ENCODE measurements around the gene TMEM40.

TMEM40 gene

GRCh38 chr3:12709334-12709733, 49.7 kb downstream of the TMEM40 start:
- Histone ChIP-seq H3K9me3 (ENCODE audit: insufficient read depth, low read length, severe bottlenecking) (no peaks in the 10 kb centered on the region), H3K27me3 (ENCODE audit: insufficient read depth, low read length, poor library complexity) (peaks cover 5% of the 10 kb centered on the region), H3K4me3 (ENCODE audit: low read depth in 1 of 2, low read length in 2 of 2) (no peak overlapping the region), H2AFZ (ENCODE audit: low read depth, low read length) (no peak overlapping the region), H4K20me1 (ENCODE audit: insufficient read depth, low read length) (no peaks in the 10 kb centered on the region), H3K4me2 (ENCODE audit: insufficient read depth, low read length) (no peak overlapping the region), H3K79me2 (ENCODE audit: insufficient read depth, low read length) (no peaks in the 10 kb centered on the region), H3K9ac (ENCODE audit: low read depth, low read length) (no peak overlapping the region), H3K4me1 (ENCODE audit: insufficient read depth, low read length) (no peaks in the 10 kb centered on the region), H3K27ac (ENCODE audit: low read length) (no peak overlapping the region), H3K36me3 (ENCODE audit: insufficient read depth, low read length) (no peaks in the 10 kb centered on the region)
- no peak for ATAC-seq (ENCODE audit: insufficient read depth, low read depth)
- no peak for TF ChIP-seq EZH2 (IDR thresholded peaks at IDR 0.05; ENCODE audit: borderline replicate concordance, low read depth, low read length, severe bottlenecking)
- TF ChIP-seq CTCF (IDR thresholded peaks at IDR 0.05; ENCODE audit: borderline replicate concordance, extremely low read depth, low read length, poor library complexity, severe bottlenecking), result no peak
- no peak for DNase-seq

GRCh38 chr3:12708584-12709192, 50.4 kb downstream of the TMEM40 start:
- no peak overlapping the region for H3K4me2 ChIP-seq (ENCODE audit: insufficient read depth, low read length)
- no peaks in the 10 kb centered on the region for H3K4me1 ChIP-seq (ENCODE audit: insufficient read depth, low read length)
- no peaks in the 10 kb centered on the region for H3K9me3 ChIP-seq (ENCODE audit: insufficient read depth, low read length, severe bottlenecking)
- peaks cover 5% of the 10 kb centered on the region for H3K27me3 ChIP-seq (ENCODE audit: insufficient read depth, low read length, poor library complexity)
- H3K27ac ChIP-seq (ENCODE audit: low read length), result no peak overlapping the region
- TF ChIP-seq EZH2 (IDR thresholded peaks at IDR 0.05; ENCODE audit: borderline replicate concordance, low read depth, low read length, severe bottlenecking) (no peak), CTCF (IDR thresholded peaks at IDR 0.05; ENCODE audit: borderline replicate concordance, extremely low read depth, low read length, poor library complexity, severe bottlenecking) (no peak)
- no peak overlapping the region for H2AFZ ChIP-seq (ENCODE audit: low read depth, low read length)
- H3K4me3 ChIP-seq (ENCODE audit: low read depth in 1 of 2, low read length in 2 of 2), result no peak overlapping the region
- DNase-seq, result no peak
- H3K79me2 ChIP-seq (ENCODE audit: insufficient read depth, low read length), result no peaks in the 10 kb centered on the region
- no peak overlapping the region for H3K9ac ChIP-seq (ENCODE audit: low read depth, low read length)
- H3K36me3 ChIP-seq (ENCODE audit: insufficient read depth, low read length), result no peaks in the 10 kb centered on the region
- no peak for ATAC-seq (ENCODE audit: insufficient read depth, low read depth)
- no peaks in the 10 kb centered on the region for H4K20me1 ChIP-seq (ENCODE audit: insufficient read depth, low read length)

GRCh38 chr3:12707449-12707848, 51.6 kb downstream of the TMEM40 start:
- Histone ChIP-seq H3K27ac (ENCODE audit: low read length) (no peak overlapping the region), H2AFZ (ENCODE audit: low read depth, low read length) (no peak overlapping the region), H3K9ac (ENCODE audit: low read depth, low read length) (no peak overlapping the region), H3K4me2 (ENCODE audit: insufficient read depth, low read length) (no peak overlapping the region), H4K20me1 (ENCODE audit: insufficient read depth, low read length) (no peaks in the 10 kb centered on the region), H3K36me3 (ENCODE audit: insufficient read depth, low read length) (no peaks in the 10 kb centered on the region), H3K9me3 (ENCODE audit: insufficient read depth, low read length, severe bottlenecking) (no peaks in the 10 kb centered on the region), H3K4me3 (ENCODE audit: low read depth in 1 of 2, low read length in 2 of 2) (no peak overlapping the region), H3K79me2 (ENCODE audit: insufficient read depth, low read length) (no peaks in the 10 kb centered on the region), H3K4me1 (ENCODE audit: insufficient read depth, low read length) (no peaks in the 10 kb centered on the region), H3K27me3 (ENCODE audit: insufficient read depth, low read length, poor library complexity) (peaks cover 5% of the 10 kb centered on the region)
- DNase-seq, result no peak
- TF ChIP-seq EZH2 (IDR thresholded peaks at IDR 0.05; ENCODE audit: borderline replicate concordance, low read depth, low read length, severe bottlenecking) (no peak), CTCF (IDR thresholded peaks at IDR 0.05; ENCODE audit: borderline replicate concordance, extremely low read depth, low read length, poor library complexity, severe bottlenecking) (no peak)
- no peak for ATAC-seq (ENCODE audit: insufficient read depth, low read depth)
